CMK (cell line): Measurements from ENCODE around the gene ELOVL3.
A peak's percentile ranks its signal among the peaks of the same experiment; 100 is the strongest.
"Not testable (repeated sequence)": the region's sequence is repeated elsewhere in the genome, so short reads cannot be mapped to it uniquely, and the experiment has no call there.

Source experiments
- DNase-seq: peaks from one replicate; pipeline ENCODE4 v3.0.0-alpha.2; 2010; ENCODE audit warnings: low read depth

Gene ELOVL3

GRCh38 chr10:102227050-102227449, 951 bp downstream of the ELOVL3 start:
- no peak for DNase-seq

GRCh38 chr10:102229810-102230263, 3.7 kb downstream of the ELOVL3 start:
- DNase-seq: peak; percentile 57

- no peak for DNase-seq
These were observed 4.3 kb downstream of the ELOVL3 start for GRCh38 chr10:102230264-102230860.

- DNase-seq: no peak
These were observed 4.8 kb downstream of the ELOVL3 start for GRCh38 chr10:102230861-102231356.

GRCh38 chr10:102231357-102232318, 5.5 kb downstream of the ELOVL3 start:
- peak; percentile 34 for DNase-seq

- no peak for DNase-seq
These were observed 7.9 kb downstream of the ELOVL3 start for GRCh38 chr10:102233997-102234396.

- DNase-seq: no peak
These were observed 8.9 kb downstream of the ELOVL3 start for GRCh38 chr10:102234888-102235597.

- no peak for DNase-seq
These were observed 9.5 kb downstream of the ELOVL3 start for GRCh38 chr10:102235598-102235920.

- DNase-seq: no peak
These were observed 9.9 kb downstream of the ELOVL3 start for GRCh38 chr10:102236006-102236405.

GRCh38 chr10:102237711-102238252, 11.7 kb downstream of the ELOVL3 start:
- DNase-seq: no peak

- no peak for DNase-seq
These were observed 14.4 kb downstream of the ELOVL3 start for GRCh38 chr10:102240467-102241031.

- DNase-seq: no peak
These were observed 14.9 kb downstream of the ELOVL3 start for GRCh38 chr10:102241032-102241443.

GRCh38 chr10:102241444-102242117, 15.5 kb downstream of the ELOVL3 start, which contains the start of gene PITX3:
Gene PITX3, minus strand, starts transcription at chr10:102241512. Its CDS starts 9,432 bp downstream, at chr10:102232080.
- DNase-seq: peak; percentile 90

GRCh38 chr10:102242118-102242485, 16.0 kb downstream of the ELOVL3 start:
- no peak for DNase-seq

- no peak for DNase-seq
These were observed 17.2 kb downstream of the ELOVL3 start for GRCh38 chr10:102243309-102243708.

- DNase-seq: peak; percentile 95
These were observed 19.2 kb downstream of the ELOVL3 start, which contains the start of gene GBF1 for GRCh38 chr10:102245082-102245931. Gene GBF1, plus strand, starts transcription at chr10:102245532. Its CDS starts 13,407 bp downstream, at chr10:102258939.

- DNase-seq: no peak
These were observed 19.8 kb downstream of the ELOVL3 start for GRCh38 chr10:102245932-102246251.

GRCh38 chr10:102246261-102246660, 20.2 kb downstream of the ELOVL3 start:
- no peak for DNase-seq

GRCh38 chr10:102247734-102248133, 21.6 kb downstream of the ELOVL3 start:
- DNase-seq: no peak

GRCh38 chr10:102252508-102252907, 26.4 kb downstream of the ELOVL3 start:
- not testable (repeated sequence) for DNase-seq
